Trophoblast cell (in vitro differentiated cells and primary cell): ENCODE results near the gene DNAH14.
A peak's percentile ranks its signal among the peaks of the same experiment; 100 is the strongest.
"Not testable (repeated sequence)": the region's sequence is repeated elsewhere in the genome, so short reads cannot be mapped to it uniquely, and the experiment has no call there.

Experiments
- DNase-seq, 2 donors: peaks; one replicate each; pipeline ENCODE4 v3.0.0-alpha.2; 2016
- H2AFZ ChIP-seq: 2 replicates; pipeline ENCODE4 v1.6.1; 2013; ENCODE audit warnings: low read length, moderate library complexity, mild to moderate bottlenecking; ENCODE audit not compliant: insufficient read depth, poor library complexity
- H2AK5ac ChIP-seq: 2 replicates; pipeline ENCODE4 v1.6.1; 2013; ENCODE audit warnings: mild to moderate bottlenecking, low read length
- H2BK120ac ChIP-seq: 2 replicates; pipeline ENCODE4 v1.6.1; 2013; ENCODE audit warnings: low read length, mild to moderate bottlenecking, moderate library complexity; ENCODE audit not compliant: insufficient read depth, poor library complexity
- H2BK12ac ChIP-seq: 2 replicates; pipeline ENCODE4 v1.6.1; 2013; ENCODE audit warnings: mild to moderate bottlenecking, low read length, moderate library complexity
- H2BK5ac ChIP-seq: 2 replicates; pipeline ENCODE4 v1.6.1; 2013; ENCODE audit warnings: low read length, low read depth, moderate library complexity, mild to moderate bottlenecking; ENCODE audit not compliant: poor library complexity
- H3K14ac ChIP-seq: 2 replicates; pipeline ENCODE4 v1.6.1; 2013; ENCODE audit warnings: mild to moderate bottlenecking, low read length
- H3K18ac ChIP-seq: 2 replicates; pipeline ENCODE4 v1.6.1; 2013; ENCODE audit warnings: mild to moderate bottlenecking, low read length
- H3K23ac ChIP-seq: 2 replicates; pipeline ENCODE4 v1.6.1; 2013; ENCODE audit warnings: low read length
- H3K27ac ChIP-seq: 2 replicates; pipeline ENCODE4 v1.5.1; 2013; ENCODE audit warnings: low read depth, mild to moderate bottlenecking, inconsistent platforms, low read length, moderate library complexity
- H3K27me3 ChIP-seq: 2 replicates; pipeline ENCODE4 v1.6.1; 2013; ENCODE audit warnings: inconsistent platforms, mild to moderate bottlenecking, low read length, moderate library complexity; ENCODE audit not compliant: insufficient read depth
- H3K36me3 ChIP-seq, 2 experiments: 1 replicate in 1 of 2; 2 replicates in 1 of 2; pipeline ENCODE4 v1.6.1; 2013; ENCODE audit warnings: low read length in 2 of 2, mild to moderate bottlenecking in 2 of 2, moderate library complexity in 1 of 2; ENCODE audit not compliant: insufficient read depth in 2 of 2, control insufficient read depth in 1 of 2
- H3K4ac ChIP-seq: 2 replicates; pipeline ENCODE4 v1.6.1; 2013; ENCODE audit warnings: low read depth, mild to moderate bottlenecking, low read length, moderate library complexity
- H3K4me1 ChIP-seq, 2 experiments: 1 replicate in 1 of 2; 2 replicates in 1 of 2; pipeline ENCODE4 v1.6.1; 2013; ENCODE audit warnings: low read length in 2 of 2, mild to moderate bottlenecking in 2 of 2, moderate library complexity in 1 of 2; ENCODE audit not compliant: insufficient read depth in 2 of 2, control insufficient read depth in 1 of 2
- H3K4me2 ChIP-seq: 2 replicates; pipeline ENCODE4 v1.6.1; 2013; ENCODE audit warnings: inconsistent platforms, mild to moderate bottlenecking, low read length, moderate library complexity
- H3K4me3 ChIP-seq: 2 replicates; pipeline ENCODE4 v1.5.1; 2013; ENCODE audit warnings: mild to moderate bottlenecking, low read depth, low read length, inconsistent platforms
- H3K79me1 ChIP-seq: one replicate; pipeline ENCODE4 v1.6.1; 2013; ENCODE audit warnings: low read length
- H3K79me2 ChIP-seq: 2 replicates; pipeline ENCODE4 v1.6.1; 2013; ENCODE audit warnings: low read length, mild to moderate bottlenecking; ENCODE audit not compliant: control insufficient read depth, insufficient read depth, poor library complexity
- H3K9ac ChIP-seq: 2 replicates; pipeline ENCODE4 v1.6.1; 2013; ENCODE audit warnings: mild to moderate bottlenecking, low read length
- H3K9me3 ChIP-seq: 2 replicates; pipeline ENCODE4 v1.6.1; 2013; ENCODE audit warnings: low read depth, mild to moderate bottlenecking, control low read depth, inconsistent platforms, low read length; ENCODE audit not compliant: insufficient read depth
- H4K12ac ChIP-seq: 2 replicates; pipeline ENCODE4 v1.6.1; 2013; ENCODE audit warnings: low read depth, mild to moderate bottlenecking, low read length, moderate library complexity
- H4K8ac ChIP-seq: 2 replicates; pipeline ENCODE4 v1.6.1; 2013; ENCODE audit warnings: low read depth, mild to moderate bottlenecking, low read length, moderate library complexity
- H4K91ac ChIP-seq: one replicate; pipeline ENCODE4 v1.6.1; 2013; ENCODE audit warnings: low read depth, mild to moderate bottlenecking, low read length, moderate library complexity
- WGBS: extraction: QIAGEN DNeasy Blood & Tissue Kit; methylation state at CpG from one replicate; pipeline ENCODE4 v1.1.7; 2013; ENCODE audit warnings: missing lambda C conversion rate; ENCODE audit not compliant: insufficient read length, insufficient coverage; ENCODE audit errors: extremely low coverage; 5-methylcytosine and 5-hydroxymethylcytosine counted together

DNAH14 gene

DNA sequence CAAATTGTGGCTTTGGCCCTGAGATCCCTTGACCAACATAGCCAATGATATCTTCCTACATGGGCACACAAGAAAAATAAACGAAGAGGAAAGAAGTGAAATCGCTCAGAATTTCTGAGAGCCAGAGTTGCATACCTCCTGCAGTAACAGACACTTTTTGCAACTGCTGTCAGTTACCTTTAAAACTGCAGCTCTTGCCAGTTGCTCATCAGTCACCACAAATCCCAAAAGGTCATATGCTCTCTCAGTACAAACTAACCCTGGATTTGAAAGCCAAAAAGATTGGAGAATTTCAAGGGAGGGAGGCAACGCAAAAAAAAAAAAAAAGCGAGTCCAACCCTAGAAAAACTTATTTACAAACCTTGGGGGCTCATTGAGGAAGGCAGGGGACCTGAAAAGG lies 47.2 kb upstream of the DNAH14 start:
- Histone ChIP-seq H3K79me1 (peaks cover 5% of the 10 kb centered on the region), H2AFZ (no peak overlapping the region), H4K91ac (no peak overlapping the region), H3K36me3 (no peaks in the 10 kb centered on the region), H2BK12ac (no peak overlapping the region), H3K79me2 (no peaks in the 10 kb centered on the region), H4K8ac (no peak overlapping the region), H3K23ac (no peak overlapping the region), H3K9ac (no peak overlapping the region), H3K27ac (peak overlapping the region; percentile 11), H3K27me3 (no peaks in the 10 kb centered on the region), H3K18ac (no peak overlapping the region), H2BK120ac (no peak overlapping the region), H3K14ac (no peak overlapping the region), H3K9me3 (peaks cover 2% of the 10 kb centered on the region), H3K4me3 (no peak overlapping the region), H2AK5ac (no peak overlapping the region), H2BK5ac (no peak overlapping the region), H3K4me1 (peaks cover 0 to 10% of the 10 kb centered on the region in 2 experiments), H3K4me2 (no peak overlapping the region), H3K4ac (no peak overlapping the region), H4K12ac (no peak overlapping the region)
- no CpG with 5 or more reads among the region's 4 CpGs for WGBS
- no peak for DNase-seq

DNA sequence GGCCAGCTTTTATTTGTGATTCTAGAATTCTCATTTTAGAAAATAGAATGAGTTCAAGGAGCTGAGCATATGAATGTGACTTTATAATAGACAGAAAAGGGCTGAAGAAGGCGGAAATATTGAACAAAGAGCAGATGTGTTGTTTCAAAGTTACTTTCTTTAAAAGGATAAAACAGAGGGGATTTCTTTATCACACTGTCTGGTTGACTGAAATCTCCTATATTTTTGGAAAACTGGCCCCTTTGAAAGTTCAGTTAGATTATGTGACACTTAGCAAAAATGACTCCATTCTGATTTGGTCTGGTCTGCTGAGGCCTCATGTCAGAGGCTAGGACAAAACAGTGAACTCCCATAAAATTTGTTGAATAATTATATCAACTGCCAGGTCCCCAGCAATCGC lies 46.4 kb upstream of the DNAH14 start:
- no peak overlapping the region for H3K4me2 ChIP-seq
- H3K18ac ChIP-seq = no peak overlapping the region
- peaks cover 2% of the 10 kb centered on the region for H3K9me3 ChIP-seq
- no peak overlapping the region for H3K4ac ChIP-seq
- WGBS = no CpG with 5 or more reads among the region's 2 CpGs
- no peak overlapping the region for H2BK12ac ChIP-seq
- H2AFZ ChIP-seq = no peak overlapping the region
- H3K4me1 ChIP-seq = peaks cover 0 to 10% of the 10 kb centered on the region in 2 experiments
- no peak overlapping the region for H4K12ac ChIP-seq
- no peak overlapping the region for H3K14ac ChIP-seq
- no peak overlapping the region for H3K23ac ChIP-seq
- no peak overlapping the region for H3K27ac ChIP-seq
- H4K8ac ChIP-seq = no peak overlapping the region
- no peaks in the 10 kb centered on the region for H3K36me3 ChIP-seq
- no peak for DNase-seq
- no peaks in the 10 kb centered on the region for H3K27me3 ChIP-seq
- H2BK5ac ChIP-seq = no peak overlapping the region
- peaks cover 5% of the 10 kb centered on the region for H3K79me1 ChIP-seq
- H2BK120ac ChIP-seq = no peak overlapping the region
- H3K9ac ChIP-seq = no peak overlapping the region
- H2AK5ac ChIP-seq = no peak overlapping the region
- H3K4me3 ChIP-seq = no peak overlapping the region
- no peaks in the 10 kb centered on the region for H3K79me2 ChIP-seq
- H4K91ac ChIP-seq = no peak overlapping the region

DNA sequence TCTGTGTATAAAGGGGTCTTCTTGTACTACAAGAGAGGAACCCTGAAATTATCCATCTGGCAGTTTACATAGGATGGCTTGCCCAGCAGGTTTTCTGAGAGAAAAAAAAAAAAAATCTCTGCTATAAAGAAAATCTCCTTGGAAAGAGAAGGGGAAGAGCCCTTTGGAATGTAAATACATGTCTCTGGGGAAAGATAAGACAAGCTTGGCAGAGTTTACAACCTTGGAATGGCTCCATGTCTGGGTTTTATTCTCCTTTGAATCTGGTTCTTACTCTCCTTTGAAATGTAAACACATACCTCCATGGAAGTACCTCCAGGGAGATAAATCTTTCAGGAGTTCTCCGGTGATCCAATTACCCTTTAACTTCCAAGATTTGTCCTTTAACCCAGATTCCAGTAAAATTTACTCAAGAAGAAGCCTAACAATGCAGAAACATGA lies 45.1 kb upstream of the DNAH14 start:
- no peaks in the 10 kb centered on the region for H3K27me3 ChIP-seq
- H4K91ac ChIP-seq = no peak overlapping the region
- no peak overlapping the region for H4K8ac ChIP-seq
- H3K4ac ChIP-seq = no peak overlapping the region
- no peak overlapping the region for H2AFZ ChIP-seq
- no peak overlapping the region for H3K4me2 ChIP-seq
- DNase-seq = peak in 1 of 2 donors; percentile 56
- peaks cover 5% of the 10 kb centered on the region for H3K79me1 ChIP-seq
- no peaks in the 10 kb centered on the region for H3K79me2 ChIP-seq
- no CpG with 5 or more reads among the region's 1 CpG for WGBS
- H2BK5ac ChIP-seq = no peak overlapping the region
- no peak overlapping the region for H3K18ac ChIP-seq
- H2BK120ac ChIP-seq = no peak overlapping the region
- H3K36me3 ChIP-seq = no peaks in the 10 kb centered on the region
- no peak overlapping the region for H3K4me3 ChIP-seq
- H3K9me3 ChIP-seq = peaks cover 4% of the 10 kb centered on the region
- H3K27ac ChIP-seq = no peak overlapping the region
- peaks cover 0 to 10% of the 10 kb centered on the region in 2 experiments for H3K4me1 ChIP-seq
- H2BK12ac ChIP-seq = no peak overlapping the region
- no peak overlapping the region for H3K23ac ChIP-seq
- H3K9ac ChIP-seq = no peak overlapping the region
- no peak overlapping the region for H4K12ac ChIP-seq
- no peak overlapping the region for H3K14ac ChIP-seq
- H2AK5ac ChIP-seq = no peak overlapping the region

DNA sequence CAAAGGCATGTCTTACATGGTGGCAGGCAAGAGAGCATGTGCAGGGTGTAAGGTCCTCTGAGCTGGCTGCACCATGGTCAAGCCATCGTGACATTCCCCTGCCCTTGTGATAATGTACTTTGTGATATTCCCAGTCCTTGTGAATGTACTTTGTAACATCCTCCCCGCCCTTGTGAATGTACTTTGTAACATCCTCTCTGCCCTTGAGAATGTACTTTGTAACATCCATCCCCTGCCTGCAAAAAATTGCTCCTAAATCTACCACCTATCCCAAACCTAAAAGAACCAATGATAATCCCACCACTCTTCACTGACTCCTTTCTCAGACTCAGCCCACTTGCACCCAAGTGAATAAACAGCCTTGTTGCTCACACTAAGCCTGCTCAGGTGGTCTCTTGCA lies 44.1 kb upstream of the DNAH14 start:
- not testable (repeated sequence) for H3K27me3 ChIP-seq, H3K4ac ChIP-seq

More for the DNA sequence above, 44.1 kb upstream of the DNAH14 start:
- H4K8ac ChIP-seq, H3K9ac ChIP-seq, H2AFZ ChIP-seq, H2BK12ac ChIP-seq, H3K79me1 ChIP-seq, H3K23ac ChIP-seq, H3K18ac ChIP-seq, DNase-seq, H2BK120ac ChIP-seq, H2BK5ac ChIP-seq, H3K27ac ChIP-seq, H3K79me2 ChIP-seq, H4K12ac ChIP-seq, H4K91ac ChIP-seq, H3K14ac ChIP-seq, H3K9me3 ChIP-seq, H3K4me1 ChIP-seq, H3K4me3 ChIP-seq, H3K4me2 ChIP-seq, H2AK5ac ChIP-seq, H3K36me3 ChIP-seq: not testable (repeated sequence)
- WGBS = no CpG with 5 or more reads among the region's 2 CpGs
